GM12872 (cell line): ENCODE results near the gene LMTK3.

Experiments used
- CTCF ChIP-seq: IDR thresholded peaks from 3 replicates; pipeline ENCODE4 v1.5.1; 2011; ENCODE audit warnings: low read depth, mild to moderate bottlenecking, low read length, moderate library complexity; ENCODE audit not compliant: insufficient read depth

Gene LMTK3

DNA sequence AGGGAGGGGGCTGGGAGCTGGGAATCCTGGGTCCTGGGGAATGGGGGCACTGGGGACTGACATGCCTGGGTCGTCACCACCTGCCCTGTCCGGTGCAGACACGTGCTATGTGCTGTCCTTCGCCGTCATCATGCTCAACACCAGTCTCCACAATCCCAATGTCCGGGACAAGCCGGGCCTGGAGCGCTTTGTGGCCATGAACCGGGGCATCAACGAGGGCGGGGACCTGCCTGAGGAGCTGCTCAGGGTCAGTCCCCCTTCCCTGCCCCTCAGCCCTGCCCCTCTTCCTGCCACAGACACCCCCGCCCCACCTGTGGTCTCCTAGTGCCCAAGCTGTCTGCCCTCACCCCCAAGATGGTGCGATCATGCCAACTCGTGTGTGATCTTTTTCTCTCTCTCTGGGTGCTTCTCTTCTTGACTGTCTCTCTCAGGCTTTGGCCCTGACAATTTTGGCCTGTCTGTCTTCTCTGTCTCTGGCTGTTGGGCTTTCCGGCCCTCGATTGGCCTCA lies 37.5 kb downstream of the LMTK3 start:
- TF ChIP-seq CTCF, result no peak

- TF ChIP-seq CTCF, result no peak
These were observed 38.3 kb downstream of the LMTK3 start for GRCh38 chr19:48473161-48473966.

DNA sequence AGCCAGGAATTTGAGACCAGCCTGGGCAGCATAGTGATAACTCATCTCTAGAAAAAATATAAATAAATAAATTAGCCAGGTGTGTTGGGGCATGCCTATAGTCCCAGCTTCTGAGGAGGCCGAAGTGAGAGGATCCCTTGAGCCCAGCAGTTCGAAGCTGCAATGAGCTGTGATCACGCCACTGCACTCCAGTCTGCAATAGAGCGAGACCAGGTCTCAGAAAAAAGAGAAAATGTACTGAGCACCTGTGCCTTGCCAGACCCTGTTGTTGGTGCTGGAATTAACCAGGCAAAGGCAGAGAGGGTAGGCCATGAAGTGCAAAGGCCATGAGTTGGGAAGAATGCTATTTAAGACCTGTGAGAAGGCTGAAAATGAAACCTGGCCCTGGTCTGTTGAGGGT lies 39.8 kb downstream of the LMTK3 start:
- no peak for TF ChIP-seq CTCF

DNA sequence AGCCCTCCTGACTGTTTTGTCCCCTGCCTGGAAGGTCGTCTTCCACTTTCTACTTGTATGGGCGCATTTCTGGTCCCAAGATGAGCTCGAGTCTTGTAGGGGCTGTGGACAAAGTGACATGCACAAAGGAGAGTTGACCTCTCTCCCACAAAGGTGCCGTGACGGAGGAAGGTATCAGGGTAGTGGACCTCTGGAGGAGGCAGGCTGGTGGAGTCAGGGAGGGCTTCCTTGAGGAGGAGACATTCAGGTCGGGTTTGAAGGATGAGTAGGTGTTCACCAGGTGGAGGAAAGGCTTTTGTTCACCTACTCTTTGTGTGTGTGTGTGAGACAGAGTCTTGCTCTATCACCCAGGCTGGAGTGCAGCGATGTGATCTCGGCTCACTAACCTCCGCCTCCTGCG lies 40.8 kb downstream of the LMTK3 start:
- no peak for TF ChIP-seq CTCF

DNA sequence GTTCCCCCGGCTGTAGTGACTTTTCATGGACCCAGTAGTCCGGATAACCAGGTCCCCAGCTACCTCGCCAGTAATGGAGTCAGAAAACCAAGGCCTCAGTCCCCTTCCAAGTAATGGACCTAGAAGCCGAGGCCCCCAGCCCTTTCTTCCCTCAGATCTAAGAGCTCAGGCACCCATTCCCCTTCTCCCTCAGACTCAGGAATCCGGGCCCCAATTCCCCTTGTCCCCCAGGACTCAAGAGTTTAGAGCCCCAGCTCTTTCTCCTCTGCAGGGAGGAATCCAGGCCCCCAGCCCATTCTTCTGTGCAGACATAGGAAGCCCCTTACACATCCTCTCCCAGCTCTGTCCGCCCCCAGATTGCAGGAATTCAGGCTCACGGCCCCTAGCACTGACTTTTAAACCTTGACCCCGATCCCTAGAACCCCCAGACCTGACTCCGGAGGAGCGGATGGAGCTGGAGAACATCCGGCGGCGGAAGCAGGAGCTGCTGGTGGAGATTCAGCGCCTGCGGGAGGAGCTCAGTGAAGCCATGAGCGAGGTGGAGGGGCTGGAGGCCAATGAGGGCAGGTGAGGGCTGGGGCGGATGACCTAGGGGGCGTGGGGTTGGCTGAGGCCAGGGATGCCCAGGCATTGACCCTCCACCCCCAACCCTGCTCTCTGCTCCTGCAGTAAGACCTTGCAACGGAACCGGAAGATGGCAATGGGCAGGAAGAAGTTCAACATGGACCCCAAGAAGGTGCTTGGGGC lies 41.5 kb downstream of the LMTK3 start:
- no peak for TF ChIP-seq CTCF

DNA sequence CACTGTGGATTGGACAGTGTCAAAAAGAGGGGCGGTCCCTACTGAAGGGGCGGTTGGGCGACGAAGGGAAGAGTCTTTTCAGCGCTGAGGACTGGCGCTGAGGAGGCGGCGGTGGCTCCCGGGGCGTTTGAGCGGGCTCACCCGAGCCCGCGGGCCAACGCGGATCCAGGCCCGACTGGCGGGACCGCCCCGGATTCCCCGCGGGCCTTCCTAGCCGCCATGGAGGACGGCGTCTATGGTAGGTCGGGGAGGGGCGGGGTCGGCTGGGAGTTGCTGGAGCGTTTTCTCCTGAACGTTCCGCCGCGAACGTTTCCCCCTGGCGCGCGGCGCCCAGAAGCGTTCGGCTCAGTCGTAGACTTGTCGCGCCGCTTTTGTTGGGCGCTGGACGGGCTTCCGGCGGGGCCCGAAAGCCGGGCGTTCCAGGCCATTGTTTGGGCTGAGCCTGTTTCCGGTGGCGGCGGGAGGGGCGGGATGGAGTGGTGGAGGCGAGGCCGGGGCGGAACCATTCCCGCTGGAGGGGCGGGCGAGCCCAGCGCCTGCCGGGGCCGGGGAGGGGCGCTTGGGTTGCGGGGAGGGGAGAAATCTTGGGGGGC lies 42.2 kb downstream of the LMTK3 start, which contains the start of gene CYTH2:
Gene CYTH2 (plus strand): TSS at position 81 of the 593 bp plus-strand sequence. CDS start 139 bp downstream, at position 220.
- TF ChIP-seq CTCF, result no peak

- no peak for TF ChIP-seq CTCF
These were observed 42.8 kb downstream of the LMTK3 start for GRCh38 chr19:48468772-48469288.
